ENCODE data around the gene LMOD3. TPM values are rescaled to one million over a fixed set of nuclear protein-coding genes. Genes with fewer than 3 reads are reported as not detected.

The LMOD3 gene
- total RNA-seq, 1 donor from 2014 or later: 0.12 TPM

- no peaks in the 10 kb centered on the region for H3K27me3 ChIP-seq
- no peaks in the 10 kb centered on the region for H3K4me1 ChIP-seq
- H3K27ac ChIP-seq: no peak overlapping the region
- no peaks in the 10 kb centered on the region for H3K9me3 ChIP-seq
- ATAC-seq: no peak
- intact Hi-C loops (cut with DNase I): no loop called here
- DNase-seq: no peak
- H3K36me3 ChIP-seq: peaks cover 37% of the 10 kb centered on the region
- H3K4me3 ChIP-seq: no peak overlapping the region
- TF ChIP-seq CTCF (IDR thresholded peaks at IDR 0.05): no peak
These were observed 56.3 kb downstream of the LMOD3 start for GRCh38 chr3:69066121-69066520.

GRCh38 chr3:69065318-69065964 is 57.0 kb downstream of the LMOD3 start:
- no peaks in the 10 kb centered on the region for H3K27me3 ChIP-seq
- intact Hi-C loops (cut with DNase I): no loop called here
- ATAC-seq (no peak), DNase-seq (no peak)
- no peaks in the 10 kb centered on the region for H3K4me1 ChIP-seq
- no peak for TF ChIP-seq CTCF (IDR thresholded peaks at IDR 0.05)
- H3K36me3 ChIP-seq: peaks cover 38% of the 10 kb centered on the region
- no peak overlapping the region for H3K27ac ChIP-seq
- H3K9me3 ChIP-seq: no peaks in the 10 kb centered on the region
- no peak overlapping the region for H3K4me3 ChIP-seq

GRCh38 chr3:69063636-69064035 is 58.8 kb downstream of the LMOD3 start:
- intact Hi-C loops (cut with DNase I): no loop called here
- peaks cover 51% of the 10 kb centered on the region for H3K36me3 ChIP-seq

GRCh38 chr3:69059688-69060087 is 62.7 kb downstream of the LMOD3 start:
- Histone ChIP-seq H3K9me3 (no peaks in the 10 kb centered on the region), H3K27ac (no peak overlapping the region), H3K4me3 (no peak overlapping the region), H3K27me3 (no peaks in the 10 kb centered on the region), H3K36me3 (peaks cover 77% of the 10 kb centered on the region), H3K4me1 (no peaks in the 10 kb centered on the region)
- no peak for ATAC-seq
- DNase-seq: no peak
- intact Hi-C loops (cut with DNase I): no loop called here
- no peak for TF ChIP-seq CTCF (IDR thresholded peaks at IDR 0.05)

More at GRCh38 chr3:69063636-69064035, 58.8 kb downstream of the LMOD3 start:
- DNase-seq (no peak), ATAC-seq (no peak)
- H3K4me1 ChIP-seq: no peaks in the 10 kb centered on the region
- no peak overlapping the region for H3K4me3 ChIP-seq
- no peaks in the 10 kb centered on the region for H3K9me3 ChIP-seq
- no peak overlapping the region for H3K27ac ChIP-seq
- H3K27me3 ChIP-seq: no peaks in the 10 kb centered on the region
- TF ChIP-seq CTCF (IDR thresholded peaks at IDR 0.05): no peak

- ATAC-seq (no peak), DNase-seq (no peak)
- Histone ChIP-seq H3K9me3 (no peaks in the 10 kb centered on the region), H3K36me3 (peaks cover 81% of the 10 kb centered on the region), H3K4me3 (no peak overlapping the region), H3K27me3 (no peaks in the 10 kb centered on the region), H3K4me1 (no peaks in the 10 kb centered on the region), H3K27ac (peak overlapping the region; percentile 59)
- intact Hi-C loops (cut with DNase I): no loop called here
- no peak for TF ChIP-seq CTCF (IDR thresholded peaks at IDR 0.05)
These were observed 63.5 kb downstream of the LMOD3 start for GRCh38 chr3:69058947-69059224.
